ENCODE results near the gene KRT71. TPM values are rescaled to one million over a fixed set of nuclear protein-coding genes. Genes with fewer than 3 reads are reported as not detected.

KRT71 gene
- total RNA-seq, 1 donor from 2014 or later: not detected

GRCh38 chr12:52585946-52586345 is 33.0 kb upstream of the KRT71 start:
- TF ChIP-seq CTCF (IDR thresholded peaks at IDR 0.05; ENCODE audit: borderline replicate concordance): no peak
- Histone ChIP-seq H3K4me3 (no peak overlapping the region), H3K27me3 (ENCODE audit: low read depth) (peaks cover 42% of the 10 kb centered on the region), H3K36me3 (no peaks in the 10 kb centered on the region), H3K4me1 (no peaks in the 10 kb centered on the region), H3K27ac (replicated peaks) (no peak overlapping the region), H3K9me3 (replicated peaks) (no peaks in the 10 kb centered on the region)
- intact Hi-C loops (cut with micrococcal nuclease): loop anchor here (10.0 kb wide), 2 partner anchors 299 to 389 kb away; no protein-coding TSS in a partner anchor
- DNase-seq: no peak

GRCh38 chr12:52585066-52585465 is 32.1 kb upstream of the KRT71 start:
- DNase-seq: no peak
- intact Hi-C loops (cut with micrococcal nuclease): loop anchor here (10.0 kb wide), 2 partner anchors 300 to 390 kb away; no protein-coding TSS in a partner anchor
- H3K27me3 ChIP-seq (ENCODE audit: low read depth): peaks cover 40% of the 10 kb centered on the region
- H3K27ac ChIP-seq (replicated peaks): no peak overlapping the region
- TF ChIP-seq CTCF (IDR thresholded peaks at IDR 0.05; ENCODE audit: borderline replicate concordance): no peak
- H3K9me3 ChIP-seq (replicated peaks): no peaks in the 10 kb centered on the region
- no peaks in the 10 kb centered on the region for H3K36me3 ChIP-seq
- H3K4me3 ChIP-seq: no peak overlapping the region
- no peaks in the 10 kb centered on the region for H3K4me1 ChIP-seq

GRCh38 chr12:52584156-52584682 is 31.3 kb upstream of the KRT71 start:
- no peaks in the 10 kb centered on the region for H3K9me3 ChIP-seq (replicated peaks)
- DNase-seq: no peak
- TF ChIP-seq CTCF (IDR thresholded peaks at IDR 0.05; ENCODE audit: borderline replicate concordance): no peak

GRCh38 chr12:52582971-52583456 is 30.1 kb upstream of the KRT71 start:
- DNase-seq: peak; percentile 31
- Histone ChIP-seq H3K27ac (replicated peaks) (no peak overlapping the region), H3K27me3 (ENCODE audit: low read depth) (peaks cover 50% of the 10 kb centered on the region), H3K4me1 (no peaks in the 10 kb centered on the region), H3K4me3 (no peak overlapping the region), H3K36me3 (no peaks in the 10 kb centered on the region), H3K9me3 (replicated peaks) (no peaks in the 10 kb centered on the region)
- TF ChIP-seq CTCF (IDR thresholded peaks at IDR 0.05; ENCODE audit: borderline replicate concordance): peak; percentile 79
- intact Hi-C loops (cut with micrococcal nuclease): loop anchor here (10.0 kb wide), 2 partner anchors 302 to 392 kb away; no protein-coding TSS in a partner anchor

More at GRCh38 chr12:52584156-52584682, 31.3 kb upstream of the KRT71 start:
- Histone ChIP-seq H3K36me3 (no peaks in the 10 kb centered on the region), H3K4me3 (no peak overlapping the region), H3K4me1 (no peaks in the 10 kb centered on the region), H3K27me3 (ENCODE audit: low read depth) (peaks cover 47% of the 10 kb centered on the region), H3K27ac (replicated peaks) (no peak overlapping the region)
- intact Hi-C loops (cut with micrococcal nuclease): loop anchor here (10.0 kb wide), 2 partner anchors 301 to 391 kb away; no protein-coding TSS in a partner anchor

GRCh38 chr12:52582486-52582885 is 29.5 kb upstream of the KRT71 start:
- Histone ChIP-seq H3K27ac (replicated peaks) (no peak overlapping the region), H3K4me3 (no peak overlapping the region), H3K36me3 (no peaks in the 10 kb centered on the region), H3K4me1 (no peaks in the 10 kb centered on the region), H3K9me3 (replicated peaks) (no peaks in the 10 kb centered on the region), H3K27me3 (ENCODE audit: low read depth) (peaks cover 45% of the 10 kb centered on the region)
- intact Hi-C loops (cut with micrococcal nuclease): loop anchor here (10.0 kb wide), 2 partner anchors 302 to 392 kb away; no protein-coding TSS in a partner anchor
- no peak for TF ChIP-seq CTCF (IDR thresholded peaks at IDR 0.05; ENCODE audit: borderline replicate concordance)
- no peak for DNase-seq

Measured in left ventricle myocardium inferior (tissue), 1 donor.